K562 (cell line): ENCODE measurements around the gene USP27X. TPM values are rescaled to one million over a fixed set of nuclear protein-coding genes. Genes with fewer than 3 reads are reported as not detected.
A peak's percentile ranks its signal among the peaks of the same experiment; 100 is the strongest.

ENCODE experiments used
- ARID1B ChIP-seq: fragments of 450-650 bp; IDR thresholded peaks from 2 replicates; pipeline ENCODE4 v1.6.1; 2016; ENCODE audit warnings: antibody characterized with exemption, mild to moderate bottlenecking, inconsistent platforms
- CBFA2T3 ChIP-seq: fragments of 450-650 bp; IDR thresholded peaks from 2 replicates; pipeline ENCODE4 v1.6.1; 2017
- ETV6 ChIP-seq, 3 experiments: fragments of 150-350 bp in 1 of 3; sonication (generic) in 1 of 3; formaldehyde crosslinking in 1 of 3; IDR thresholded peaks; 2 replicates each; pipeline versions ENCODE4 v1.6.1 to v1.8.0; 2014 to 2022; ENCODE audit warnings: borderline replicate concordance in 2 of 3, low read depth in 2 of 3, antibody characterized with exemption in 1 of 3, low read length in 1 of 3, mild to moderate bottlenecking in 1 of 3, missing genetic modification reagents in 1 of 3
- EZH2 ChIP-seq: IDR thresholded peaks from 2 replicates; pipeline ENCODE4 v1.6.1; 2012; ENCODE audit warnings: low read depth, mild to moderate bottlenecking, inconsistent platforms, low read length, borderline replicate concordance
- MEIS2 ChIP-seq: fragments of 450-650 bp; IDR thresholded peaks from 2 replicates; pipeline ENCODE4 v1.6.1; 2014; ENCODE audit warnings: mild to moderate bottlenecking; ENCODE audit not compliant: partially characterized antibody
- PYGO2 ChIP-seq: fragments of 450-650 bp; IDR thresholded peaks from 2 replicates; pipeline ENCODE4 v1.6.1; 2016; ENCODE audit warnings: mild to moderate bottlenecking, missing genetic modification characterization, moderate library complexity, missing compliant biosample characterization
- SMARCE1 ChIP-seq: fragments of 450-650 bp; IDR thresholded peaks from 2 replicates; pipeline ENCODE4 v1.7.1; 2016; ENCODE audit warnings: mild to moderate bottlenecking
- TAF15 ChIP-seq: fragments of 200-400 bp; formaldehyde crosslinking; IDR thresholded peaks from 2 replicates; pipeline ENCODE4 v1.6.1; 2017; ENCODE audit warnings: mild to moderate bottlenecking, low read depth, low read length, moderate library complexity
- TAF9B ChIP-seq: fragments of 450-650 bp; IDR thresholded peaks from 2 replicates; pipeline ENCODE4 v1.6.1; 2018; ENCODE audit warnings: mild to moderate bottlenecking; ENCODE audit not compliant: partially characterized antibody
- ZNF354B ChIP-seq: fragments of 250-450 bp; sonication (Bioruptor Pico); IDR thresholded peaks from 2 replicates; pipeline ENCODE4 v1.4.0; 2020
- ZNF444 ChIP-seq: fragments of 250-450 bp; sonication (Bioruptor Pico); IDR thresholded peaks from 2 replicates; pipeline ENCODE4 v1.4.0; 2020; ENCODE audit warnings: mild to moderate bottlenecking, moderate library complexity
- ZSCAN32 ChIP-seq: fragments of 450-650 bp; formaldehyde crosslinking; IDR thresholded peaks from 2 replicates; pipeline ENCODE4 v1.4.0; 2020; ENCODE audit warnings: mild to moderate bottlenecking, moderate library complexity
- polyA plus RNA-seq, 8 experiments: library from polyadenylated mRNA; depleted of rRNA in 4 of 8; stranded (reverse) in 5 of 8; unstranded in 3 of 8; fragments of >200 nt; fragmentation: Nextera tagmentation in 2 of 8; fragmentation: Illumina TruSeq in 1 of 8; extraction: Ambion mirVana in 2 of 8; extraction: Trizol in 1 of 8; gene quantifications; 2 replicates each; pipeline versions ENCODE4 v1.2.1 to v1.2.3, GENCODE V29; 2011 to 2014; ENCODE audit warnings: inconsistent platforms in 1 of 8, missing spikeins in 1 of 8
- total RNA-seq, 7 experiments: library from RNA; depleted of rRNA in 6 of 7; stranded (reverse); fragments of >200 nt in 6 of 7; fragmentation: Illumina TruSeq in 2 of 7; extraction: Trizol in 2 of 7; gene quantifications; 2 replicates each; pipeline versions ENCODE4 v1.2.1 to v1.2.3, GENCODE V29; 2011 to 2021; ENCODE audit warnings: low replicate concordance in 1 of 7
- TF ChIP-seq, protein P1 (sequence below), 2 experiments: fragments of 450-650 bp; formaldehyde crosslinking in 1 of 2; IDR thresholded peaks; 2 replicates each; pipeline versions ENCODE4 v1.4.0 to v1.6.1; 2014 to 2020; ENCODE audit warnings: mild to moderate bottlenecking in 2 of 2, borderline replicate concordance in 1 of 2, low read depth in 1 of 2
- TF ChIP-seq, protein P2 (sequence below): fragments of 250-450 bp; sonication (Bioruptor Pico); IDR thresholded peaks from 2 replicates; pipeline ENCODE4 v1.8.0; 2021; ENCODE audit warnings: moderate library complexity, mild to moderate bottlenecking, inconsistent platforms
- TF ChIP-seq, protein P3 (sequence below): fragments of 450-650 bp; IDR thresholded peaks from 2 replicates; pipeline ENCODE4 v1.6.1; 2016; ENCODE audit warnings: antibody characterized with exemption
- TF ChIP-seq, protein P4 (sequence below): fragments of 250-450 bp; sonication (Bioruptor Pico); IDR thresholded peaks from 2 replicates; pipeline ENCODE4 v1.6.1; 2021; ENCODE audit warnings: mild to moderate bottlenecking
- TF ChIP-seq, protein P5 (sequence below): fragments of 450-650 bp; IDR thresholded peaks from 2 replicates; pipeline ENCODE4 v1.6.1; 2016; ENCODE audit warnings: low read depth, mild to moderate bottlenecking, moderate library complexity

USP27X gene
- total and polyA plus RNA-seq, 9 of the 15 experiments (the other 6 are each of a cell fraction or from before 2014, with no cell fraction given) = 0.15 to 4.7 (median 1.6) TPM

DNA sequence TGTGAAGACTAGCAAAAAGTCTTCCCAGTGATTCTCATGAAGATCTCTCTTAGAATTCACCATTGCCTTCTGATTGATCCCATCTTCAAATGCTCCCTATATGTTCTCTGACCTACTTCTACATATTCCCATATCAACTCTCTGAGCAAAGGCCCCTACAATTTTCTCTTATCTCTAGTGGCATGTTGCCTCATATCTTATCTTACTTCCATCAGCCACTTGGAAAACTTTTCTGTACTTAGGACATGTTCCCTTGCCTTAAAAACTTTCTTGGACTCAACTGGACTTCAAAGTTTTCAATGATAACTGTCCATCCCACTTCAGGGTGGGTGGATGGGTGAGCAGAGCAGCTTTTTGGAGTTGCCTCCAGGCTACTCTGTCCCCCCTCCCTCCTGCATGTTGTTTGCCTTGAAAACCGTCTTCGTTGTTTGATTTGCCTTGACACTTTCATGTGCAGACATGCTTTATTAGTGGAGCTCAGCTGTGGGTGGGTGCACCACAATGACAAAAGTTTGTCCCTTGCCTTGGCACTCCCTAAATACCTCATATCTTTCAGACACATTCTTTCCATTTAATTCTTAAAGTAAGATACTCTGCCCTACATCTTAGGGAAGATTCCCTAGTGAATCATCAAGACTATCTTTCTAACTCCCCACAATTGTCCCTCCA lies 18.3 kb upstream of the USP27X start (continued):
- TF ChIP-seq, protein P1, sequence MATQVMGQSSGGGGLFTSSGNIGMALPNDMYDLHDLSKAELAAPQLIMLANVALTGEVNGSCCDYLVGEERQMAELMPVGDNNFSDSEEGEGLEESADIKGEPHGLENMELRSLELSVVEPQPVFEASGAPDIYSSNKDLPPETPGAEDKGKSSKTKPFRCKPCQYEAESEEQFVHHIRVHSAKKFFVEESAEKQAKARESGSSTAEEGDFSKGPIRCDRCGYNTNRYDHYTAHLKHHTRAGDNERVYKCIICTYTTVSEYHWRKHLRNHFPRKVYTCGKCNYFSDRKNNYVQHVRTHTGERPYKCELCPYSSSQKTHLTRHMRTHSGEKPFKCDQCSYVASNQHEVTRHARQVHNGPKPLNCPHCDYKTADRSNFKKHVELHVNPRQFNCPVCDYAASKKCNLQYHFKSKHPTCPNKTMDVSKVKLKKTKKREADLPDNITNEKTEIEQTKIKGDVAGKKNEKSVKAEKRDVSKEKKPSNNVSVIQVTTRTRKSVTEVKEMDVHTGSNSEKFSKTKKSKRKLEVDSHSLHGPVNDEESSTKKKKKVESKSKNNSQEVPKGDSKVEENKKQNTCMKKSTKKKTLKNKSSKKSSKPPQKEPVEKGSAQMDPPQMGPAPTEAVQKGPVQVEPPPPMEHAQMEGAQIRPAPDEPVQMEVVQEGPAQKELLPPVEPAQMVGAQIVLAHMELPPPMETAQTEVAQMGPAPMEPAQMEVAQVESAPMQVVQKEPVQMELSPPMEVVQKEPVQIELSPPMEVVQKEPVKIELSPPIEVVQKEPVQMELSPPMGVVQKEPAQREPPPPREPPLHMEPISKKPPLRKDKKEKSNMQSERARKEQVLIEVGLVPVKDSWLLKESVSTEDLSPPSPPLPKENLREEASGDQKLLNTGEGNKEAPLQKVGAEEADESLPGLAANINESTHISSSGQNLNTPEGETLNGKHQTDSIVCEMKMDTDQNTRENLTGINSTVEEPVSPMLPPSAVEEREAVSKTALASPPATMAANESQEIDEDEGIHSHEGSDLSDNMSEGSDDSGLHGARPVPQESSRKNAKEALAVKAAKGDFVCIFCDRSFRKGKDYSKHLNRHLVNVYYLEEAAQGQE (IDR thresholded peaks at IDR 0.05; ENCODE audit: borderline replicate concordance) = no peak
- TF ChIP-seq, protein P1 (CRISPR knock-in tag; IDR thresholded peaks at IDR 0.05; ENCODE audit: low read depth) = no peak
- no peak for TF ChIP-seq ZNF354B (CRISPR knock-in tag)
- TF ChIP-seq, protein P2, sequence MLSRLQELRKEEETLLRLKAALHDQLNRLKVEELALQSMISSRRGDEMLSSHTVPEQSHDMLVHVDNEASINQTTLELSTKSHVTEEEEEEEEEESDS (CRISPR knock-in tag) = no peak
- peak; percentile 77 for TF ChIP-seq ARID1B
- TF ChIP-seq PYGO2 (tag) = no peak
- TF ChIP-seq TAF9B = no peak
- no peak for TF ChIP-seq ETV6 (IDR thresholded peaks at IDR 0.05; ENCODE audit: borderline replicate concordance in 1 of 2, low read depth in 2 of 2, low read length in 1 of 2)
- no peak for TF ChIP-seq ETV6 (CRISPR knock-in tag; IDR thresholded peaks at IDR 0.05; ENCODE audit: borderline replicate concordance)
- TF ChIP-seq, protein P3, sequence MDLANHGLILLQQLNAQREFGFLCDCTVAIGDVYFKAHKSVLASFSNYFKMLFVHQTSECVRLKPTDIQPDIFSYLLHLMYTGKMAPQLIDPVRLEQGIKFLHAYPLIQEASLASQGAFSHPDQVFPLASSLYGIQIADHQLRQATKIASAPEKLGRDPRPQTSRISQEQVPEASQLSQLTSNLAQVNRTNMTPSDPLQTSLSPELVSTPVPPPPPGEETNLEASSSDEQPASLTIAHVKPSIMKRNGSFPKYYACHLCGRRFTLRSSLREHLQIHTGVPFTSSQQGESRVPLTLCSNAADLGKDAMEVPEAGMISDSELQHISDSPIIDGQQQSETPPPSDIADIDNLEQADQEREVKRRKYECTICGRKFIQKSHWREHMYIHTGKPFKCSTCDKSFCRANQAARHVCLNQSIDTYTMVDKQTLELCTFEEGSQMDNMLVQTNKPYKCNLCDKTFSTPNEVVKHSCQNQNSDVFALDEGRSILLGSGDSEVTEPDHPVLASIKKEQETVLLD = no peak
- no peak for TF ChIP-seq TAF15
- TF ChIP-seq EZH2 = no peak
- TF ChIP-seq, protein P4, sequence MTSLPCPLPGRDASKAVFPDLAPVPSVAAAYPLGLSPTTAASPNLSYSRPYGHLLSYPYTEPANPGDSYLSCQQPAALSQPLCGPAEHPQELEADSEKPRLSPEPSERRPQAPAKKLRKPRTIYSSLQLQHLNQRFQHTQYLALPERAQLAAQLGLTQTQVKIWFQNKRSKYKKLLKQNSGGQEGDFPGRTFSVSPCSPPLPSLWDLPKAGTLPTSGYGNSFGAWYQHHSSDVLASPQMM = no peak
- peak; percentile 22 for TF ChIP-seq MEIS2
- no peak for TF ChIP-seq ZNF444
- TF ChIP-seq CBFA2T3 = peak; percentile 56
- TF ChIP-seq, protein P5, sequence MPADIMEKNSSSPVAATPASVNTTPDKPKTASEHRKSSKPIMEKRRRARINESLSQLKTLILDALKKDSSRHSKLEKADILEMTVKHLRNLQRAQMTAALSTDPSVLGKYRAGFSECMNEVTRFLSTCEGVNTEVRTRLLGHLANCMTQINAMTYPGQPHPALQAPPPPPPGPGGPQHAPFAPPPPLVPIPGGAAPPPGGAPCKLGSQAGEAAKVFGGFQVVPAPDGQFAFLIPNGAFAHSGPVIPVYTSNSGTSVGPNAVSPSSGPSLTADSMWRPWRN = 0 out of 2 replicates have a peak, but pooled peaks have one; percentile 24
- no peak for TF ChIP-seq ZSCAN32 (CRISPR knock-in tag)
- TF ChIP-seq SMARCE1 = peak; percentile 63; the same call in 1 of the 2 replicates
